Prostate gland (tissue), 2 donors: ENCODE results near the gene MT1B. TPM values are rescaled to one million over a fixed set of nuclear protein-coding genes. Genes with fewer than 3 reads are reported as not detected.

ENCODE experiments used
- DNase-seq: peaks from one replicate; pipeline ENCODE4 v3.0.0-alpha.2; 2019; ENCODE audit warnings: low spot score
- H3K27ac ChIP-seq, 2 donors: fragments of 200-600 bp; sonication (generic); 2 replicates each; pipeline ENCODE4 v1.5.1; 2017 to 2019
- H3K27me3 ChIP-seq: fragments of 200-600 bp; sonication (generic); replicated peaks from 2 replicates; pipeline ENCODE4 v1.5.1; 2019; ENCODE audit not compliant: insufficient read depth
- H3K36me3 ChIP-seq, 2 donors: fragments of 200-600 bp; sonication (generic); 1 replicate in 1 of 2; 2 replicates in 1 of 2; pipeline versions ENCODE4 v1.5.1 to v1.8.1; 2017 to 2019
- H3K4me1 ChIP-seq: fragments of 200-600 bp; sonication (generic); replicated peaks from 2 replicates; pipeline ENCODE4 v1.5.1; 2019
- H3K4me3 ChIP-seq, 2 donors: fragments of 200-600 bp; sonication (generic); 2 replicates each; pipeline ENCODE4 v1.5.1; 2017 to 2019
- H3K9me3 ChIP-seq: fragments of 200-600 bp; sonication (generic); 2 replicates; pipeline ENCODE4 v1.5.1; 2017
- POLR2A ChIP-seq: fragments of 450-650 bp; IDR thresholded peaks from one replicate; pipeline ENCODE4 v1.6.1; 2016; ENCODE audit warnings: antibody characterized with exemption, mild to moderate bottlenecking
- POLR2AphosphoS5 ChIP-seq: sonication (generic); formaldehyde crosslinking; IDR thresholded peaks from one replicate; pipeline ENCODE4 v1.6.1; 2017; ENCODE audit warnings: antibody characterized with exemption
- WGBS: methylation state at CpG from one replicate; pipeline ENCODE4 v1.1.5; 2018; 5-methylcytosine and 5-hydroxymethylcytosine counted together
- intact Hi-C: fragments of 100-400 bp; cut with DNase I; formaldehyde crosslinking; loops from one replicate; pipeline ENCODE4 v1.14.2; 2022
- total RNA-seq, 2 donors: library from RNA; depleted of rRNA; stranded (reverse); fragments of >200 nt; gene quantifications; one replicate each; pipeline ENCODE4 v1.1.0, GENCODE V29; 2016
- TF ChIP-seq, protein P1 (sequence below), 4 experiments: fragments of 200-600 bp in 2 of 4; fragments of 450-650 bp in 2 of 4; sonication (generic) in 2 of 4; IDR thresholded peaks; 1 replicate in 3 of 4; 2 replicates in 1 of 4; pipeline ENCODE4 v1.5.1; 2016 to 2019; ENCODE audit warnings: antibody characterized with exemption in 4 of 4, mild to moderate bottlenecking in 2 of 4, moderate library complexity in 2 of 4

MT1B gene
- total RNA-seq, 2 donors from 2014 or later, result not detected

GRCh38 chr16:56628486-56629350 lies 23.0 kb upstream of the MT1B start:
- intact Hi-C loops, result no loop called here
- no peak for DNase-seq
- WGBS, result 76% methylated on average over 9 of the region's 9 CpGs
- no peak for TF ChIP-seq POLR2AphosphoS5
- TF ChIP-seq POLR2A, result no peak
- TF ChIP-seq, protein P1, sequence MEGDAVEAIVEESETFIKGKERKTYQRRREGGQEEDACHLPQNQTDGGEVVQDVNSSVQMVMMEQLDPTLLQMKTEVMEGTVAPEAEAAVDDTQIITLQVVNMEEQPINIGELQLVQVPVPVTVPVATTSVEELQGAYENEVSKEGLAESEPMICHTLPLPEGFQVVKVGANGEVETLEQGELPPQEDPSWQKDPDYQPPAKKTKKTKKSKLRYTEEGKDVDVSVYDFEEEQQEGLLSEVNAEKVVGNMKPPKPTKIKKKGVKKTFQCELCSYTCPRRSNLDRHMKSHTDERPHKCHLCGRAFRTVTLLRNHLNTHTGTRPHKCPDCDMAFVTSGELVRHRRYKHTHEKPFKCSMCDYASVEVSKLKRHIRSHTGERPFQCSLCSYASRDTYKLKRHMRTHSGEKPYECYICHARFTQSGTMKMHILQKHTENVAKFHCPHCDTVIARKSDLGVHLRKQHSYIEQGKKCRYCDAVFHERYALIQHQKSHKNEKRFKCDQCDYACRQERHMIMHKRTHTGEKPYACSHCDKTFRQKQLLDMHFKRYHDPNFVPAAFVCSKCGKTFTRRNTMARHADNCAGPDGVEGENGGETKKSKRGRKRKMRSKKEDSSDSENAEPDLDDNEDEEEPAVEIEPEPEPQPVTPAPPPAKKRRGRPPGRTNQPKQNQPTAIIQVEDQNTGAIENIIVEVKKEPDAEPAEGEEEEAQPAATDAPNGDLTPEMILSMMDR (IDR thresholded peaks at IDR 0.05), result no peak
- Histone ChIP-seq H3K27ac (no peak overlapping the region), H3K4me1 (no peaks in the 10 kb centered on the region), H3K27me3 (no peaks in the 10 kb centered on the region), H3K9me3 (no peaks in the 10 kb centered on the region), H3K4me3 (no peak overlapping the region), H3K36me3 (no peaks in the 10 kb centered on the region)

- DNase-seq, result no peak
- H3K27me3 ChIP-seq, result no peaks in the 10 kb centered on the region
- H3K27ac ChIP-seq, result no peak overlapping the region
- WGBS, result 72% methylated on average over 3 of the region's 3 CpGs
- no peak for TF ChIP-seq POLR2A
- TF ChIP-seq, protein P1 (IDR thresholded peaks at IDR 0.05), result no peak
- TF ChIP-seq POLR2AphosphoS5, result no peak
- H3K4me3 ChIP-seq, result no peak overlapping the region
- H3K9me3 ChIP-seq, result no peaks in the 10 kb centered on the region
- intact Hi-C loops, result no loop called here
- H3K4me1 ChIP-seq, result no peaks in the 10 kb centered on the region
- H3K36me3 ChIP-seq, result no peaks in the 10 kb centered on the region
These were observed 22.2 kb upstream of the MT1B start for GRCh38 chr16:56629531-56629930.

DNA sequence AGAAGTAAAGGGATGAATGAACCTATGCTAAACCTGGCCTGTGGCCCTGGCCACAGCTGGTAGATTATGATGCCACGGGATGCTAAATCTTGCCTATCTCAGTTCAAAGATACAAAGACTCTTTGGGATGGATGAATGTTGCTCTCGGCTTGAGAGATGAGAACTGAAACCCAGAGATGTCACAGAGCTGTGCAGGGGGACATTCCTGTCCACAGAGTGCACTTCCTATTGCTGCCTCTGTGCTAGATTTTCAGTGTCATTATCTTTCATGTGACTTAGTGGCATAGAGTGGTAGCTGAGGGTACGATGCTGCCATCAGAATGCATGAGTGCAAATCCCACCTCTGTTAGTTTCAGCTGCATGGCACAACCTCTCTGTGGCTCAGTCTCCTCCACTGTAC lies 21.6 kb upstream of the MT1B start:
- no peak overlapping the region for H3K4me3 ChIP-seq
- H3K9me3 ChIP-seq, result no peaks in the 10 kb centered on the region
- no peak overlapping the region for H3K27ac ChIP-seq
- TF ChIP-seq, protein P1 (IDR thresholded peaks at IDR 0.05), result no peak
- TF ChIP-seq POLR2A (no peak), POLR2AphosphoS5 (no peak)
- 88% methylated on average over 3 of the region's 3 CpGs for WGBS
- intact Hi-C loops, result no loop called here
- H3K4me1 ChIP-seq, result no peaks in the 10 kb centered on the region
- no peak for DNase-seq
- H3K36me3 ChIP-seq, result no peaks in the 10 kb centered on the region
- H3K27me3 ChIP-seq, result no peaks in the 10 kb centered on the region

DNA sequence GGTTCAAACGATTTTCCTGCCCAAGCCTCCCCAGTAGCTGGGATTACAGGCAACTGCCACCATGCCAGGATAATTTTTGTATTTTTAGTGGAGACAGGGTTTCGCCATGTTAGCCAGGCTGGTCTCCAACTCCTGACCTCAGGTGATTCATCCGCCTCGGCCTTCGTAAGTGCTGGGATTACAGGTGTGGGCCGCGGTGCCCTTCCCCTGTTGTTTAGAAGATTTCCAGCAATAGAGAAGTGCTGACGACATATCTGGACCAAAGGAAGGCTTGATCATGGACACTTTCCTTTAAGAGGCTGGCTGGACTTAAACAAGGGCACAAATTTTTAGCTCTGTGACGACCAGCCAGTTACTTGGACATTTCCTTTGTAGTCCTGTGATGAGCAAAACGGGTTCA lies 20.5 kb upstream of the MT1B start:
- no peaks in the 10 kb centered on the region for H3K4me1 ChIP-seq
- H3K36me3 ChIP-seq, result no peaks in the 10 kb centered on the region
- TF ChIP-seq POLR2AphosphoS5 (no peak), POLR2A (no peak)
- TF ChIP-seq, protein P1 (IDR thresholded peaks at IDR 0.05), result no peak
- WGBS, result 90% methylated on average over 10 of the region's 10 CpGs
- no peaks in the 10 kb centered on the region for H3K9me3 ChIP-seq
- peaks cover 4% of the 10 kb centered on the region for H3K27me3 ChIP-seq
- no peak for DNase-seq
- H3K4me3 ChIP-seq, result no peak overlapping the region
- intact Hi-C loops, result no loop called here
- H3K27ac ChIP-seq, result no peak overlapping the region

DNA sequence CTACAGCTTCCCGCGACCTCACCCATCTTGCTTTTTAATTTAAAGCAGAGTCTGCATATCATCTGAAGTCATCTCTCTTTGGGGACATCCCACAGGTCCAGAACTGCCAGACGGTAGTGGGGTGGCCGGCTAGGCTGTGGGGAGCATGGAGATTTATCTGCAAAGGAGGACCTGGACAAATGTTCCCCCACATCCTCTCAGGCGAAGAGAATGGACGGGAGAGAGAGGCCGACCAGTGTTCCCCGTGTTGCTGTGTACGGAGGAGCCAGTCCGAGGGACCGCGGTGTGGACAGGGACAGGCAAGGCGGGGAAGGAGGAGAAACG lies 19.9 kb upstream of the MT1B start:
- Histone ChIP-seq H3K4me3 (peak overlapping the region; percentile 43 to 48), H3K4me1 (no peaks in the 10 kb centered on the region), H3K9me3 (no peaks in the 10 kb centered on the region), H3K36me3 (no peaks in the 10 kb centered on the region), H3K27me3 (peaks cover 4% of the 10 kb centered on the region), H3K27ac (peak overlapping the region; percentile 61 to 67)
- 38% methylated on average over 14 of the region's 14 CpGs for WGBS
- no peak for DNase-seq
- intact Hi-C loops, result no loop called here
- TF ChIP-seq, protein P1 (IDR thresholded peaks at IDR 0.05), result no peak
- TF ChIP-seq POLR2AphosphoS5, result no peak
- no peak for TF ChIP-seq POLR2A
